GM12892 (cell line): ENCODE measurements around the gene NDUFA7.

Experiments used
- POLR2A ChIP-seq: IDR thresholded peaks from 2 replicates; pipeline ENCODE4 v1.6.1; 2011; ENCODE audit warnings: low read depth, low read length, control low read depth
- POLR2AphosphoS5 ChIP-seq: IDR thresholded peaks from 2 replicates; pipeline ENCODE4 v1.6.1; 2011; ENCODE audit warnings: low read depth, low read length, control low read depth
- TAF1 ChIP-seq: IDR thresholded peaks from 2 replicates; pipeline ENCODE4 v1.6.1; 2011; ENCODE audit warnings: low read depth, mild to moderate bottlenecking, control low read depth, low read length, borderline replicate concordance

- TF ChIP-seq POLR2AphosphoS5 (no peak), POLR2A (no peak), TAF1 (no peak)
These were observed 18.4 kb downstream of the NDUFA7 start for GRCh38 chr19:8302734-8303133.
